Measurements from ENCODE around the gene RERE. TPM values are rescaled to one million over a fixed set of nuclear protein-coding genes. Genes with fewer than 3 reads are reported as not detected.
A peak's percentile ranks its signal among the peaks of the same experiment; 100 is the strongest.

Gene RERE
- total RNA-seq, 1 experiment from 2014 or later: 40.6 TPM

- H3K27me3 ChIP-seq (ENCODE audit: insufficient read depth, low read length): no peaks in the 10 kb centered on the region
- no TSS peak for BruUV-seq (replicated peaks)
- no peak for ATAC-seq
- no peak overlapping the region for H3K9ac ChIP-seq (ENCODE audit: low read length)
- POLR2A ChIA-PET: no interaction called here
- no peak overlapping the region for H2AFZ ChIP-seq (ENCODE audit: low read depth, low read length, poor library complexity, severe bottlenecking)
- no peak for DNase-seq (ENCODE audit: low read depth, low spot score)
- H3K79me2 ChIP-seq (ENCODE audit: insufficient read depth, low read length): peaks cover 9% of the 10 kb centered on the region; the same call in 1 of the 2 replicates
- H3K27ac ChIP-seq (ENCODE audit: low read depth, low read length): no peak overlapping the region
- H3K4me3 ChIP-seq (replicated peaks in 1 of 2; ENCODE audit: low read depth in 1 of 2, low read length in 2 of 2): no peak overlapping the region; a peak in 1 of 4 replicates
- no peaks in the 10 kb centered on the region for H3K9me3 ChIP-seq (ENCODE audit: control insufficient read depth in 1 of 2, insufficient read depth in 1 of 2, low read depth in 1 of 2, low read length in 2 of 2)
- peak overlapping the region; percentile 74 for H3K4me2 ChIP-seq (ENCODE audit: low read length)
- H3K36me3 ChIP-seq (ENCODE audit: control insufficient read depth in 1 of 2, insufficient read depth in 2 of 2, low read length in 2 of 2): no peaks in the 10 kb centered on the region
- CTCF ChIA-PET: no interaction called here
- intact Hi-C loops (cut with micrococcal nuclease): no loop called here
- no peaks in the 10 kb centered on the region for H3K9me2 ChIP-seq (ENCODE audit: insufficient read depth)
- RAD21 ChIA-PET (ENCODE audit: low non-redundant PET in 1 of 2, low total read pairs in 2 of 2, uncharacterized antibody in 2 of 2, unreplicated experiment in 2 of 2): no interaction called here
- TF ChIP-seq FOSL1 (IDR thresholded peaks at IDR 0.05; ENCODE audit: low read depth) (no peak), SRF (IDR thresholded peaks at IDR 0.05; ENCODE audit: low read depth) (no peak), RAD21 (IDR thresholded peaks at IDR 0.05; ENCODE audit: low read depth) (no peak), ELF1 (IDR thresholded peaks at IDR 0.05; ENCODE audit: borderline replicate concordance, low read depth) (no peak), SP1 (IDR thresholded peaks at IDR 0.05; ENCODE audit: low read depth) (no peak), YY1 (IDR thresholded peaks at IDR 0.05; ENCODE audit: extremely low read depth, insufficient replicate concordance, low read depth, low read length) (no peak), ZFX (IDR thresholded peaks at IDR 0.05) (no peak), JUND (IDR thresholded peaks at IDR 0.05) (no peak), EZH2 (IDR thresholded peaks at IDR 0.05) (no peak), SIN3A (IDR thresholded peaks at IDR 0.05; ENCODE audit: low read depth) (no peak), CEBPB (IDR thresholded peaks at IDR 0.05; ENCODE audit: low read depth) (no peak), POLR2A (IDR thresholded peaks at IDR 0.05; ENCODE audit: borderline replicate concordance, extremely low read depth, insufficient read depth, insufficient read length) (no peak), EZH2phosphoT487 (IDR thresholded peaks at IDR 0.05; ENCODE audit: borderline replicate concordance) (no peak), CBX3 (IDR thresholded peaks at IDR 0.05; ENCODE audit: low read depth) (no peak), ZNF274 (IDR thresholded peaks at IDR 0.05; ENCODE audit: low read depth, low read length) (no peak), TCF7L2 (IDR thresholded peaks at IDR 0.05; ENCODE audit: borderline replicate concordance, extremely low read depth, insufficient read depth, insufficient read length) (no peak), REST (IDR thresholded peaks at IDR 0.05; ENCODE audit: low read depth) (no peak), EGR1 (IDR thresholded peaks at IDR 0.05; ENCODE audit: low read depth) (no peak)
- TF ChIP-seq, protein P1, sequence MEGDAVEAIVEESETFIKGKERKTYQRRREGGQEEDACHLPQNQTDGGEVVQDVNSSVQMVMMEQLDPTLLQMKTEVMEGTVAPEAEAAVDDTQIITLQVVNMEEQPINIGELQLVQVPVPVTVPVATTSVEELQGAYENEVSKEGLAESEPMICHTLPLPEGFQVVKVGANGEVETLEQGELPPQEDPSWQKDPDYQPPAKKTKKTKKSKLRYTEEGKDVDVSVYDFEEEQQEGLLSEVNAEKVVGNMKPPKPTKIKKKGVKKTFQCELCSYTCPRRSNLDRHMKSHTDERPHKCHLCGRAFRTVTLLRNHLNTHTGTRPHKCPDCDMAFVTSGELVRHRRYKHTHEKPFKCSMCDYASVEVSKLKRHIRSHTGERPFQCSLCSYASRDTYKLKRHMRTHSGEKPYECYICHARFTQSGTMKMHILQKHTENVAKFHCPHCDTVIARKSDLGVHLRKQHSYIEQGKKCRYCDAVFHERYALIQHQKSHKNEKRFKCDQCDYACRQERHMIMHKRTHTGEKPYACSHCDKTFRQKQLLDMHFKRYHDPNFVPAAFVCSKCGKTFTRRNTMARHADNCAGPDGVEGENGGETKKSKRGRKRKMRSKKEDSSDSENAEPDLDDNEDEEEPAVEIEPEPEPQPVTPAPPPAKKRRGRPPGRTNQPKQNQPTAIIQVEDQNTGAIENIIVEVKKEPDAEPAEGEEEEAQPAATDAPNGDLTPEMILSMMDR (IDR thresholded peaks at IDR 0.05 in 2 of 3, conservative IDR thresholded peaks at IDR 0.05 in 1 of 3; ENCODE audit: borderline replicate concordance in 1 of 3, insufficient read depth in 1 of 3, low read depth in 2 of 3, low read length in 2 of 3): no peak
- TF ChIP-seq, protein P2, sequence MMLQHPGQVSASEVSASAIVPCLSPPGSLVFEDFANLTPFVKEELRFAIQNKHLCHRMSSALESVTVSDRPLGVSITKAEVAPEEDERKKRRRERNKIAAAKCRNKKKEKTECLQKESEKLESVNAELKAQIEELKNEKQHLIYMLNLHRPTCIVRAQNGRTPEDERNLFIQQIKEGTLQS (IDR thresholded peaks at IDR 0.05): no peak
- H4K20me1 ChIP-seq (ENCODE audit: insufficient read depth): no peaks in the 10 kb centered on the region
- peaks cover 6 to 18% of the 10 kb centered on the region in 2 experiments; a peak in 3 of 4 replicates for H3K4me1 ChIP-seq (ENCODE audit: control insufficient read depth in 1 of 2, insufficient read depth in 2 of 2, low read length in 2 of 2)
These were observed 292.7 kb downstream of the RERE start for GRCh38 chr1:8524627-8525157.
